ENCODE data around the gene MRPS18A. TPM values are rescaled to one million over a fixed set of nuclear protein-coding genes. Genes with fewer than 3 reads are reported as not detected.

MRPS18A gene
- total RNA-seq, 1 experiment from 2014 or later = 54.8 TPM

DNA sequence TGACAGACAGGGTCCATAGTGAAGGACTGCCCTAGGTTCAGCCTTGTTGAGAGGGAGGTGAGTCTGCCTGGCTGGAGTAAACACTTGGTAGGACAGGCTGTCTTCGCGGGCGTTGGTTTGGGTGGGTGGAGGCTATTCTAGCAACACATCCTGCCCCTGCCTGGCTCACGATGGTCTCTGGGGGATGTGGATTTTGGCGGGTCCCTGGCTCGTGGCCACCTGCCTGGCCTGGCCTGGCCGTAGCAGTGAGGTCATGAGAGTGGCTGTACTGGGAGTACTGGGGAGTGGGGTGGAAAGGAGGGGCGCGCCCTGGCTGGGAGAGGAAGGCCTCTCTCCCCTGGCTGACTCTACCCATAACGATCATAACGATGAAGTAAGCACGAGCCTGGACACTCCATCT is 30.2 kb upstream of the MRPS18A start:
- no TSS peak for BruUV-seq (replicated peaks)

DNA sequence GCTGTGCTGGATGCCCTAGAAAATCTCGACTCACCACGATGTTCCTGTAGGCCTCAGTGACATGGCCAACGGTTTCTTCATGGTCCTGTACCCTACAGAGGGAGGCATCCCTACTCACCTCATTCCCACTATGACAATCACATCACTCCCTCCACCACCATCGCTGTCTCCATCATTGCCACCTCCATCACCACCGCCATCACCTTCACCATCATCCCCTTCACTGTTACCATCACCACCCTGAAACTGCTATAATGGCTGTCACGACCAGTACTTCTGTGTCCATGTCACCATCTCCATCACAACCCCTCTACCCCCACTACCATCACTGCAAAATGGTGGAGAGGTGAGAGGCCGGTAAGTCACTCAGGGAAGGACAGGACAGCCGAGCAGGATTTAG is 29.8 kb upstream of the MRPS18A start:
- DNase-seq = no peak
- H2AFZ ChIP-seq = no peak overlapping the region
- CTCF ChIA-PET = no interaction called here
- no peaks in the 10 kb centered on the region for H3K79me2 ChIP-seq (ENCODE audit: low read depth)
- TF ChIP-seq, protein P1, sequence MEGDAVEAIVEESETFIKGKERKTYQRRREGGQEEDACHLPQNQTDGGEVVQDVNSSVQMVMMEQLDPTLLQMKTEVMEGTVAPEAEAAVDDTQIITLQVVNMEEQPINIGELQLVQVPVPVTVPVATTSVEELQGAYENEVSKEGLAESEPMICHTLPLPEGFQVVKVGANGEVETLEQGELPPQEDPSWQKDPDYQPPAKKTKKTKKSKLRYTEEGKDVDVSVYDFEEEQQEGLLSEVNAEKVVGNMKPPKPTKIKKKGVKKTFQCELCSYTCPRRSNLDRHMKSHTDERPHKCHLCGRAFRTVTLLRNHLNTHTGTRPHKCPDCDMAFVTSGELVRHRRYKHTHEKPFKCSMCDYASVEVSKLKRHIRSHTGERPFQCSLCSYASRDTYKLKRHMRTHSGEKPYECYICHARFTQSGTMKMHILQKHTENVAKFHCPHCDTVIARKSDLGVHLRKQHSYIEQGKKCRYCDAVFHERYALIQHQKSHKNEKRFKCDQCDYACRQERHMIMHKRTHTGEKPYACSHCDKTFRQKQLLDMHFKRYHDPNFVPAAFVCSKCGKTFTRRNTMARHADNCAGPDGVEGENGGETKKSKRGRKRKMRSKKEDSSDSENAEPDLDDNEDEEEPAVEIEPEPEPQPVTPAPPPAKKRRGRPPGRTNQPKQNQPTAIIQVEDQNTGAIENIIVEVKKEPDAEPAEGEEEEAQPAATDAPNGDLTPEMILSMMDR (conservative IDR thresholded peaks at IDR 0.05) = no peak
- TF ChIP-seq EZH2 (IDR thresholded peaks at IDR 0.05; ENCODE audit: low read depth) = no peak
- no TSS peak for BruUV-seq (replicated peaks)
- no peaks in the 10 kb centered on the region for H3K36me3 ChIP-seq (ENCODE audit: low read depth)
- no peaks in the 10 kb centered on the region for H4K20me1 ChIP-seq (ENCODE audit: insufficient read depth)
- no peaks in the 10 kb centered on the region for H3K27me3 ChIP-seq (ENCODE audit: insufficient read depth, low read depth)
- H3K27ac ChIP-seq = no peak overlapping the region
- H3K9me2 ChIP-seq (ENCODE audit: insufficient read depth) = no peaks in the 10 kb centered on the region
- no peak overlapping the region for H3K4me2 ChIP-seq
- POLR2A ChIA-PET (ENCODE audit: unreplicated experiment) = no interaction called here
- H3F3A ChIP-seq (ENCODE audit: insufficient read depth, low read depth) = no peaks in the 10 kb centered on the region
- H3K9me3 ChIP-seq (ENCODE audit: insufficient read depth, low read depth) = no peaks in the 10 kb centered on the region
- no peaks in the 10 kb centered on the region for H3K4me1 ChIP-seq (replicated peaks; ENCODE audit: insufficient read depth)
- no peak overlapping the region for H3K4me3 ChIP-seq
- intact Hi-C loops (cut with micrococcal nuclease; ENCODE audit: unreplicated experiment) = no loop called here

More for the DNA sequence above, 30.2 kb upstream of the MRPS18A start:
- DNase-seq = no peak
- Histone ChIP-seq H3K36me3 (ENCODE audit: low read depth) (no peaks in the 10 kb centered on the region), H3K79me2 (ENCODE audit: low read depth) (no peaks in the 10 kb centered on the region), H3K27ac (no peak overlapping the region), H3K9me3 (ENCODE audit: insufficient read depth, low read depth) (no peaks in the 10 kb centered on the region), H3K27me3 (ENCODE audit: insufficient read depth, low read depth) (no peaks in the 10 kb centered on the region), H3F3A (ENCODE audit: insufficient read depth, low read depth) (no peaks in the 10 kb centered on the region), H2AFZ (no peak overlapping the region), H4K20me1 (ENCODE audit: insufficient read depth) (no peaks in the 10 kb centered on the region), H3K4me2 (no peak overlapping the region), H3K4me3 (no peak overlapping the region), H3K4me1 (replicated peaks; ENCODE audit: insufficient read depth) (no peaks in the 10 kb centered on the region), H3K9me2 (ENCODE audit: insufficient read depth) (no peaks in the 10 kb centered on the region)
- ChIA-PET POLR2A (ENCODE audit: unreplicated experiment) (no interaction called here), CTCF (no interaction called here)
- TF ChIP-seq, protein P1 (conservative IDR thresholded peaks at IDR 0.05) = no peak
- no peak for TF ChIP-seq EZH2 (IDR thresholded peaks at IDR 0.05; ENCODE audit: low read depth)
- intact Hi-C loops (cut with micrococcal nuclease; ENCODE audit: unreplicated experiment) = no loop called here

DNA sequence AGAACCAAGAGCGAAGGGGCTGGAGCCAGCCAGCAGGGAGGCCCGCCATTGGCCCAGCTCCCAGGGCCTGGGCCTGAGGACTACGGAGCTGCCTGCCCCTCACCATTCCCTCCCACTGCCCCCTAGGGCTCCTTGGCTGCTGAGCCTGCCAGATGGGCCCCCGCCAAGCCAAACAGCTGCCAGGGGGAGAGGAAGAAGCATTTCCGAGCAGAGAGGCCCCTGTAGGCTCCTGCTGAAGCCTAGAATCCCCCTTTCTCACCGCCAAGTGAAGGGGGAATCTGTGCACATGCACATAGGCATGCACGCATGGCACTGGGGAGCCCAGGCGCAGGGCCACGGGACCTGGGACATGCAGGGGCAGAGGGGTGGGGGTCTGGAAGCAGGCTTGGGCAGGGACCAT is 28.5 kb upstream of the MRPS18A start:
- ChIA-PET POLR2A (ENCODE audit: unreplicated experiment) (no interaction called here), CTCF (no interaction called here)
- Histone ChIP-seq H3K27me3 (ENCODE audit: insufficient read depth, low read depth) (no peaks in the 10 kb centered on the region), H3K4me1 (replicated peaks; ENCODE audit: insufficient read depth) (no peaks in the 10 kb centered on the region), H3K4me3 (no peak overlapping the region), H3K4me2 (no peak overlapping the region), H3K9me3 (ENCODE audit: insufficient read depth, low read depth) (no peaks in the 10 kb centered on the region), H4K20me1 (ENCODE audit: insufficient read depth) (no peaks in the 10 kb centered on the region), H3K9me2 (ENCODE audit: insufficient read depth) (no peaks in the 10 kb centered on the region), H3K79me2 (ENCODE audit: low read depth) (no peaks in the 10 kb centered on the region), H2AFZ (no peak overlapping the region), H3K27ac (no peak overlapping the region), H3K36me3 (ENCODE audit: low read depth) (no peaks in the 10 kb centered on the region), H3F3A (ENCODE audit: insufficient read depth, low read depth) (no peaks in the 10 kb centered on the region)
- no TSS peak for BruUV-seq (replicated peaks)
- DNase-seq = no peak
- TF ChIP-seq, protein P1 (conservative IDR thresholded peaks at IDR 0.05) = no peak
- TF ChIP-seq EZH2 (IDR thresholded peaks at IDR 0.05; ENCODE audit: low read depth) = no peak
- intact Hi-C loops (cut with micrococcal nuclease; ENCODE audit: unreplicated experiment) = no loop called here

All from PC-9 (cell line).